Activated CD8-positive, alpha-beta T cell treated with anti-CD3 and anti-CD28 coated beads, Interleukin-2, amount 10 ng/mL, durations not matched to agents 7 days and 5 days (primary cell): Measurements from ENCODE around the gene STAP1. TPM values are rescaled to one million over a fixed set of nuclear protein-coding genes. Genes with fewer than 3 reads are reported as not detected.
A peak's percentile ranks its signal among the peaks of the same experiment; 100 is the strongest.

Experiments used
- ATAC-seq: fragments of 150-1000 bp; cut with Tn5 transposase; one replicate; pipeline ENCODE4 v1.10.0; 2021; ENCODE audit warnings: moderate library complexity
- CTCF ChIA-PET: fragments of 350-600 bp; sonication (Branson Sonifier 250); formaldehyde crosslinking; loops from one replicate; lab custom pipeline; 2021; ENCODE audit warnings: antibody characterized with exemption; lab: Charles Lee
- POLR2A ChIA-PET: fragments of 350-600 bp; sonication (Branson Sonifier 250); formaldehyde crosslinking; loops from one replicate; lab custom pipeline; 2021; ENCODE audit warnings: antibody characterized with exemption; lab: Charles Lee
- DNase-seq: peaks from one replicate; pipeline ENCODE4 v3.0.0-alpha.2; 2020
- H3K27ac Mint-ChIP-seq: one replicate; pipeline ENCODE4 v1.8.0; 2021; ENCODE audit warnings: mild to moderate bottlenecking, mixed read lengths
- H3K27me3 Mint-ChIP-seq: one replicate; pipeline ENCODE4 v1.8.0; 2021; ENCODE audit warnings: low read depth, mixed read lengths
- H3K36me3 Mint-ChIP-seq: one replicate; pipeline ENCODE4 v1.8.0; 2021; ENCODE audit warnings: low read depth, mixed read lengths
- H3K4me1 Mint-ChIP-seq: one replicate; pipeline ENCODE4 v1.8.0; 2021; ENCODE audit warnings: low read depth, mixed read lengths
- H3K4me3 Mint-ChIP-seq: one replicate; pipeline ENCODE4 v1.8.0; 2021; ENCODE audit warnings: mild to moderate bottlenecking, mixed read lengths
- H3K9me3 Mint-ChIP-seq: one replicate; pipeline ENCODE4 v1.8.0; 2022; ENCODE audit warnings: mixed read lengths; ENCODE audit not compliant: insufficient read depth
- total RNA-seq, 2 experiments: library from RNA; stranded (reverse); gene quantifications; one replicate each; pipeline ENCODE4 v1.2.3, GENCODE V29; 2021

STAP1 gene
- total RNA-seq, 2 experiments from 2014 or later = 22.3 to 23.1 TPM

- CTCF ChIA-PET = no interaction called here
- peaks cover 20% of the 10 kb centered on the region for H3K36me3 Mint-ChIP-seq
- ATAC-seq (no peak), DNase-seq (no peak)
- POLR2A ChIA-PET = no interaction called here
- H3K27ac Mint-ChIP-seq = no peak overlapping the region
- no peaks in the 10 kb centered on the region for H3K27me3 Mint-ChIP-seq
- H3K4me3 Mint-ChIP-seq = no peak overlapping the region
- peaks cover 4% of the 10 kb centered on the region for H3K9me3 Mint-ChIP-seq
- H3K4me1 Mint-ChIP-seq = peaks cover 19% of the 10 kb centered on the region
These were observed 6.8 kb downstream of the STAP1 start for GRCh38 chr4:67565284-67565683.

GRCh38 chr4:67566335-67566734, 7.8 kb downstream of the STAP1 start:
- H3K9me3 Mint-ChIP-seq = peaks cover 4% of the 10 kb centered on the region
- no peak overlapping the region for H3K27ac Mint-ChIP-seq
- ATAC-seq = no peak
- H3K4me1 Mint-ChIP-seq = peaks cover 15% of the 10 kb centered on the region
- ChIA-PET POLR2A (interaction anchor here (1.0 kb wide), 1 partner anchor 132 kb away, joined by 3 read pairs; no protein-coding TSS in a partner anchor), CTCF (no interaction called here)
- H3K27me3 Mint-ChIP-seq = no peaks in the 10 kb centered on the region
- peaks cover 17% of the 10 kb centered on the region for H3K36me3 Mint-ChIP-seq
- no peak overlapping the region for H3K4me3 Mint-ChIP-seq
- no peak for DNase-seq

- H3K27me3 Mint-ChIP-seq = no peaks in the 10 kb centered on the region
- CTCF ChIA-PET = no interaction called here
- H3K4me1 Mint-ChIP-seq = peaks cover 28% of the 10 kb centered on the region
- ATAC-seq = no peak
- H3K9me3 Mint-ChIP-seq = no peaks in the 10 kb centered on the region
- peaks cover 24% of the 10 kb centered on the region for H3K36me3 Mint-ChIP-seq
- DNase-seq = no peak
- H3K4me3 Mint-ChIP-seq = no peak overlapping the region
- POLR2A ChIA-PET = no interaction called here
- no peak overlapping the region for H3K27ac Mint-ChIP-seq
These were observed 10.3 kb downstream of the STAP1 start for GRCh38 chr4:67568820-67569219.

DNA sequence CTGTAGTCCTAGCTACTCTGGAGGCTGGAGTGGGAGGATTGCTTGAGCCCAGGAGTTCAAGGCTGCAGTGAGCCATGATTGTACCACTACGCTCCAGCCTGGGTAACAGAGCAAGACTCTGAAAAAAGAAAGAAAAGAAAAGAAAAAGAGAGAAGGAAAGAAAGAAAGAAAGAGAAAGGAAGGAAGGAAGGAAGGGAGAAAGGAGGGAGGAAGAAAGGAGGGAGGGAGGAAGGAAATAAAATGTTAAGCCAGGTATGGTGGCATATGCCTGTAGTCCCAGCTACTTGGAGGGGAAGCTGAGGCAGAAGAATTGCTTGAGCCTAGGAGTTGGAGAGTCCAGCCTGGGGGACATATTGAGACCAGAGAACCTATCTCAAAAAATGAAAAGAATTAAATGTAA, 12.0 kb downstream of the STAP1 start:
- H3K4me3 Mint-ChIP-seq = no peak overlapping the region
- CTCF ChIA-PET = interaction anchor here (2.1 kb wide), 1 partner anchor 11 kb away, joined by 5 read pairs; no protein-coding TSS in a partner anchor
- H3K4me1 Mint-ChIP-seq = peaks cover 39% of the 10 kb centered on the region
- no peak for ATAC-seq
- H3K27me3 Mint-ChIP-seq = no peaks in the 10 kb centered on the region
- DNase-seq = no peak
- H3K27ac Mint-ChIP-seq = peak overlapping the region; percentile 72
- POLR2A ChIA-PET = interaction anchor here (0.7 kb wide), 1 partner anchor 80 kb away, joined by 3 read pairs; no protein-coding TSS in a partner anchor
- H3K9me3 Mint-ChIP-seq = no peaks in the 10 kb centered on the region
- H3K36me3 Mint-ChIP-seq = peaks cover 27% of the 10 kb centered on the region

GRCh38 chr4:67571975-67572374, 13.4 kb downstream of the STAP1 start:
- Mint-ChIP-seq H3K4me3 (no peak overlapping the region), H3K4me1 (peaks cover 43% of the 10 kb centered on the region), H3K36me3 (peaks cover 33% of the 10 kb centered on the region), H3K9me3 (no peaks in the 10 kb centered on the region), H3K27me3 (no peaks in the 10 kb centered on the region), H3K27ac (no peak overlapping the region)
- ChIA-PET POLR2A (no interaction called here), CTCF (interaction anchor here (2.1 kb wide), 1 partner anchor 9 kb away, joined by 5 read pairs; no protein-coding TSS in a partner anchor)
- no peak for DNase-seq
- ATAC-seq = no peak

- ATAC-seq (peak; percentile 55), DNase-seq (no peak)
- peaks cover 44% of the 10 kb centered on the region for H3K4me1 Mint-ChIP-seq
- peak overlapping the region; percentile 0 for H3K27ac Mint-ChIP-seq
- no peaks in the 10 kb centered on the region for H3K9me3 Mint-ChIP-seq
- H3K4me3 Mint-ChIP-seq = no peak overlapping the region
- H3K27me3 Mint-ChIP-seq = no peaks in the 10 kb centered on the region
- peaks cover 39% of the 10 kb centered on the region for H3K36me3 Mint-ChIP-seq
- CTCF ChIA-PET = interaction anchor here (1.0 kb wide), 1 partner anchor 174 kb away, joined by 3 read pairs; no protein-coding TSS in a partner anchor
- POLR2A ChIA-PET = interaction anchor here (0.5 kb wide), 1 partner anchor 43 kb away, joined by 3 read pairs; no protein-coding TSS in a partner anchor
These were observed 14.7 kb downstream of the STAP1 start for GRCh38 chr4:67573193-67573592.

- H3K4me1 Mint-ChIP-seq = peaks cover 44% of the 10 kb centered on the region
- H3K4me3 Mint-ChIP-seq = peak overlapping the region; percentile 48
- H3K36me3 Mint-ChIP-seq = peaks cover 52% of the 10 kb centered on the region
- CTCF ChIA-PET = interaction anchor here (0.6 kb wide), 1 partner anchor 58 kb away, joined by 3 read pairs; no protein-coding TSS in a partner anchor
- POLR2A ChIA-PET = no interaction called here
- peak overlapping the region; percentile 72 for H3K27ac Mint-ChIP-seq
- peaks cover 5% of the 10 kb centered on the region for H3K9me3 Mint-ChIP-seq
- H3K27me3 Mint-ChIP-seq = no peaks in the 10 kb centered on the region
- ATAC-seq (peak; percentile 77), DNase-seq (no peak)
These were observed 16.9 kb downstream of the STAP1 start for GRCh38 chr4:67575232-67576058.

DNA sequence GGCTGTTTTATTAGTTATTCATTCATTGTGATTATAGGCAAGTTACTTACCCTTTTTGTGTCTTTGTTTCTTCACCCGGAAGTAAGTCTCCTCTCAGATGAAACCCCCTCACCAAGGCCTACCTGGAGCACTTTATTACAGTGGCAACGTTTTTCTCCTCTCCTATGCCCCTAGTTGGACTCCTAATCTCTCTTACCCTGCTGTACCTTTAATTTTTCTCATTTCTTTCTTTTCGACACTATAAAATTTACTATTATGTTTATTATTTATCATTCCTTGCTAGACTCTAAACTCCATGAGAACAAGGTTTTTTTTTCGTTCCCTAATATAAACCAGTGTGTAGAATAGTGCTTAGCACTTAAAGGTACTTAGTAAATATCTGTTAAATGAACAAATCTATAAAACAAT, 17.5 kb downstream of the STAP1 start:
- ATAC-seq = no peak
- H3K36me3 Mint-ChIP-seq = peaks cover 57% of the 10 kb centered on the region
- POLR2A ChIA-PET = interaction anchor here (0.8 kb wide), 1 partner anchor 126 kb away, joined by 3 read pairs; no protein-coding TSS in a partner anchor

GRCh38 chr4:67576538-67576937, 18.0 kb downstream of the STAP1 start:
- no peak overlapping the region for H3K27ac Mint-ChIP-seq
- H3K4me3 Mint-ChIP-seq = no peak overlapping the region
- CTCF ChIA-PET = no interaction called here
- H3K9me3 Mint-ChIP-seq = peaks cover 5% of the 10 kb centered on the region
- no peak for DNase-seq
- peaks cover 52% of the 10 kb centered on the region for H3K4me1 Mint-ChIP-seq
- no peaks in the 10 kb centered on the region for H3K27me3 Mint-ChIP-seq
- ATAC-seq = no peak
- POLR2A ChIA-PET = interaction anchor here (0.8 kb wide), 1 partner anchor 126 kb away, joined by 3 read pairs; no protein-coding TSS in a partner anchor
- H3K36me3 Mint-ChIP-seq = peaks cover 58% of the 10 kb centered on the region

More for the DNA sequence above, 17.5 kb downstream of the STAP1 start:
- peaks cover 49% of the 10 kb centered on the region for H3K4me1 Mint-ChIP-seq
- H3K4me3 Mint-ChIP-seq = peak overlapping the region; percentile 48
- no peak for DNase-seq
- H3K27ac Mint-ChIP-seq = peak overlapping the region; percentile 37
- H3K9me3 Mint-ChIP-seq = peaks cover 5% of the 10 kb centered on the region
- H3K27me3 Mint-ChIP-seq = no peaks in the 10 kb centered on the region
- CTCF ChIA-PET = no interaction called here

- H3K27ac Mint-ChIP-seq = peak overlapping the region; percentile 78
- H3K27me3 Mint-ChIP-seq = no peaks in the 10 kb centered on the region
- peaks cover 5% of the 10 kb centered on the region for H3K9me3 Mint-ChIP-seq
- ChIA-PET POLR2A (interaction anchor here (1.2 to 1.6 kb wide), 2 partner anchors 35 to 122 kb away, joined by 3 to 4 read pairs; partner anchors contain the start of gene CENPC), CTCF (interaction anchor here (1.0 to 2.1 kb wide), 3 partner anchors 10 to 31 kb away, joined by 3 to 5 read pairs (median 4); no protein-coding TSS in a partner anchor)
- peaks cover 32% of the 10 kb centered on the region for H3K4me1 Mint-ChIP-seq
- peaks cover 57% of the 10 kb centered on the region for H3K36me3 Mint-ChIP-seq
- ATAC-seq (no peak), DNase-seq (no peak)
- no peak overlapping the region for H3K4me3 Mint-ChIP-seq
These were observed 22.1 kb downstream of the STAP1 start for GRCh38 chr4:67580577-67580976.

DNA sequence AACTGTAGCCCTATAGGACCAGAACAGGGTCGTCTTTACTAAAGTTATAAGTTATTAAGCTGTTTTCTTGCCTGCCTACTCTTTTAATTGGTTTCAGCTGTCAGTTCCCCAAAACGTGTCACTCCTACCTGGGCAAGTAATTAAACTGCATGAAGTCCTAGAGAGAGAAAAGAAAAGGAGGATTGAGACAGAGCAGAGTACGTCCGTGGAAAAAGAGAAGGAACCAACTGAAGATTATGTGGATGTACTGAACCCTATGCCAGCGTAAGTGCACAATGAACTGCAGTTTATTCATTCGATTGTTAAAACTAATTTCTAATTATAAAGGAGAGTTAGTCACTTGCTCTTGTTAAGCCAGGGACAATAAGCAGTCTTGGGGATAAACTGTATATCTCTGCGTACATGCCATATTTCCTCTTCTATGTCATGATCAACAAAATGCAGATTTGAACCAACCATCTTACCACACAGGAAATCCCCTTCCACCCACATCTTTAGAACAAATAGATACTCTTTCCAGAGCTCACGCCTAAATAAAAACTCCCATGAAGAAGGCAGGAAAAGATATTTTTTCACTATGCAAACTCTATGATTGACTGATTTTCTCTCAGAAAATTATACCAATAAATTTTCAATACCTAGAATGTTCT, 22.8 kb downstream of the STAP1 start:
- Mint-ChIP-seq H3K36me3 (peaks cover 56% of the 10 kb centered on the region), H3K27me3 (no peaks in the 10 kb centered on the region), H3K4me3 (peak overlapping the region; percentile 48), H3K9me3 (peaks cover 5% of the 10 kb centered on the region), H3K4me1 (peaks cover 26% of the 10 kb centered on the region), H3K27ac (peak overlapping the region; percentile 78)
- peak; percentile 90 for ATAC-seq
- CTCF ChIA-PET = interaction anchor here (1.0 to 2.1 kb wide), 3 partner anchors 10 to 328 kb away, joined by 3 to 5 read pairs (median 4); no protein-coding TSS in a partner anchor
- POLR2A ChIA-PET = interaction anchor here (1.2 to 1.6 kb wide), 2 partner anchors 36 to 122 kb away, joined by 3 to 4 read pairs; partner anchors contain the start of gene CENPC
- DNase-seq = peak; percentile 50
